HepG2 (cell line): ENCODE measurements around the gene CHCHD6. TPM values are rescaled to one million over a fixed set of nuclear protein-coding genes. Genes with fewer than 3 reads are reported as not detected.

Source experiments
- ATRX ChIP-seq: sonication (generic); formaldehyde crosslinking; IDR thresholded peaks from 2 replicates; pipeline ENCODE4 v1.4.0; 2020; ENCODE audit warnings: missing genetic modification reagents, borderline replicate concordance
- HNRNPK ChIP-seq: fragments of 200-400 bp; formaldehyde crosslinking; IDR thresholded peaks from 2 replicates; pipeline ENCODE4 v1.6.1; 2018; ENCODE audit warnings: low read length, low read depth, moderate library complexity, mild to moderate bottlenecking; ENCODE audit not compliant: poor library complexity, severe bottlenecking
- SMAD3 ChIP-seq: sonication (generic); formaldehyde crosslinking; IDR thresholded peaks from 2 replicates; pipeline ENCODE4 v1.4.0; 2020; ENCODE audit warnings: missing genetic modification reagents
- SOX5 ChIP-seq: IDR thresholded peaks from 2 replicates; pipeline ENCODE4 v1.6.1; 2016; ENCODE audit warnings: borderline replicate concordance
- TCF7L2 ChIP-seq: IDR thresholded peaks from 2 replicates; pipeline ENCODE4 v1.6.1; 2011; ENCODE audit warnings: mild to moderate bottlenecking, low read depth, low read length, moderate library complexity
- ZNF136 ChIP-seq: sonication (generic); formaldehyde crosslinking; IDR thresholded peaks from 2 replicates; pipeline ENCODE4 v1.8.1; 2022; ENCODE audit warnings: low read depth, mild to moderate bottlenecking, moderate library complexity, missing genetic modification reagents
- ZNF232 ChIP-seq: sonication (generic); formaldehyde crosslinking; IDR thresholded peaks from 2 replicates; pipeline ENCODE4 v1.4.0; 2020; ENCODE audit warnings: missing genetic modification reagents, borderline replicate concordance
- ZNF614 ChIP-seq: IDR thresholded peaks from 2 replicates; pipeline ENCODE4 v1.6.1; 2018; ENCODE audit warnings: missing biosample characterization, missing genetic modification reagents, inconsistent platforms, borderline replicate concordance
- ZNF792 ChIP-seq: IDR thresholded peaks from 2 replicates; pipeline ENCODE4 v1.6.1; 2016
- polyA plus RNA-seq, 8 experiments: library from polyadenylated mRNA; depleted of rRNA in 3 of 8; stranded (reverse) in 7 of 8; unstranded in 1 of 8; fragments of >200 nt; fragmentation: Illumina TruSeq in 4 of 8; extraction: Trizol in 4 of 8; gene quantifications; 2 replicates each; pipeline versions ENCODE4 v1.2.1 to v1.2.3, GENCODE V29; 2011 to 2016; ENCODE audit warnings: low read depth in 4 of 8, missing spikeins in 1 of 8, mixed read lengths in 1 of 8; ENCODE audit not compliant: insufficient read depth in 1 of 8
- total RNA-seq, 5 experiments: library from RNA; depleted of rRNA; stranded (reverse); fragments of >200 nt; fragmentation: Illumina TruSeq; extraction: Trizol; gene quantifications; 2 replicates each; pipeline ENCODE4 v1.2.3, GENCODE V29; 2016; ENCODE audit warnings: low read depth in 1 of 5
- TF ChIP-seq, protein P1 (sequence below): sonication (generic); formaldehyde crosslinking; IDR thresholded peaks from 2 replicates; pipeline ENCODE4 v1.4.0; 2020; ENCODE audit warnings: missing genetic modification reagents
- TF ChIP-seq, protein P2 (sequence below): sonication (generic); formaldehyde crosslinking; IDR thresholded peaks from 2 replicates; pipeline ENCODE4 v1.8.0; 2022; ENCODE audit warnings: mild to moderate bottlenecking, missing genetic modification reagents, borderline replicate concordance

Gene CHCHD6
- total and polyA plus RNA-seq, 2 of the 13 experiments (the other 11 are each of a cell fraction or from before 2014, with no cell fraction given) = 20.3 to 20.8 TPM

DNA sequence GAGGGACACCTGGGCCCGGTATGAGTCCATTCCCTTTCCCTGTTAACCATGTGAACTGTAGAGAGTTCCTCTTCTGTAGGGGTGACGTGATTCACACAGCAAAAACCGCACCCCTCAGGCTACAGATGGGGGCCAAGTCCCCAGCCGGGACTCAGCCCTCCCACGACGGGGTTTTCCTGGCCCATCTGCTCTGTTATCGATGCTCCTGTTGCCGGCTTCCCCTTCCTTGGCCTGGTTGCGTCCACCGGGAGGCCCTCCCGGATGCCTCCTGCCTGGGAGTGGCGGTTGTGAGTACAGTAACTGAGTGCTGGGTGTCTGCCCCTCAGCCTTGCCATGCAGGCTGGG is 278.1 kb downstream of the CHCHD6 start (continued):
- TF ChIP-seq, protein P1, sequence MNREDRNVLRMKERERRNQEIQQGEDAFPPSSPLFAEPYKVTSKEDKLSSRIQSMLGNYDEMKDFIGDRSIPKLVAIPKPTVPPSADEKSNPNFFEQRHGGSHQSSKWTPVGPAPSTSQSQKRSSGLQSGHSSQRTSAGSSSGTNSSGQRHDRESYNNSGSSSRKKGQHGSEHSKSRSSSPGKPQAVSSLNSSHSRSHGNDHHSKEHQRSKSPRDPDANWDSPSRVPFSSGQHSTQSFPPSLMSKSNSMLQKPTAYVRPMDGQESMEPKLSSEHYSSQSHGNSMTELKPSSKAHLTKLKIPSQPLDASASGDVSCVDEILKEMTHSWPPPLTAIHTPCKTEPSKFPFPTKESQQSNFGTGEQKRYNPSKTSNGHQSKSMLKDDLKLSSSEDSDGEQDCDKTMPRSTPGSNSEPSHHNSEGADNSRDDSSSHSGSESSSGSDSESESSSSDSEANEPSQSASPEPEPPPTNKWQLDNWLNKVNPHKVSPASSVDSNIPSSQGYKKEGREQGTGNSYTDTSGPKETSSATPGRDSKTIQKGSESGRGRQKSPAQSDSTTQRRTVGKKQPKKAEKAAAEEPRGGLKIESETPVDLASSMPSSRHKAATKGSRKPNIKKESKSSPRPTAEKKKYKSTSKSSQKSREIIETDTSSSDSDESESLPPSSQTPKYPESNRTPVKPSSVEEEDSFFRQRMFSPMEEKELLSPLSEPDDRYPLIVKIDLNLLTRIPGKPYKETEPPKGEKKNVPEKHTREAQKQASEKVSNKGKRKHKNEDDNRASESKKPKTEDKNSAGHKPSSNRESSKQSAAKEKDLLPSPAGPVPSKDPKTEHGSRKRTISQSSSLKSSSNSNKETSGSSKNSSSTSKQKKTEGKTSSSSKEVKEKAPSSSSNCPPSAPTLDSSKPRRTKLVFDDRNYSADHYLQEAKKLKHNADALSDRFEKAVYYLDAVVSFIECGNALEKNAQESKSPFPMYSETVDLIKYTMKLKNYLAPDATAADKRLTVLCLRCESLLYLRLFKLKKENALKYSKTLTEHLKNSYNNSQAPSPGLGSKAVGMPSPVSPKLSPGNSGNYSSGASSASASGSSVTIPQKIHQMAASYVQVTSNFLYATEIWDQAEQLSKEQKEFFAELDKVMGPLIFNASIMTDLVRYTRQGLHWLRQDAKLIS (CRISPR knock-in tag) = no peak
- TF ChIP-seq SMAD3 (CRISPR knock-in tag) = no peak
- no peak for TF ChIP-seq HNRNPK
- no peak for TF ChIP-seq ZNF232 (CRISPR knock-in tag)
- TF ChIP-seq ZNF614 (CRISPR knock-in tag) = no peak
- no peak for TF ChIP-seq ZNF136
- TF ChIP-seq, protein P2, sequence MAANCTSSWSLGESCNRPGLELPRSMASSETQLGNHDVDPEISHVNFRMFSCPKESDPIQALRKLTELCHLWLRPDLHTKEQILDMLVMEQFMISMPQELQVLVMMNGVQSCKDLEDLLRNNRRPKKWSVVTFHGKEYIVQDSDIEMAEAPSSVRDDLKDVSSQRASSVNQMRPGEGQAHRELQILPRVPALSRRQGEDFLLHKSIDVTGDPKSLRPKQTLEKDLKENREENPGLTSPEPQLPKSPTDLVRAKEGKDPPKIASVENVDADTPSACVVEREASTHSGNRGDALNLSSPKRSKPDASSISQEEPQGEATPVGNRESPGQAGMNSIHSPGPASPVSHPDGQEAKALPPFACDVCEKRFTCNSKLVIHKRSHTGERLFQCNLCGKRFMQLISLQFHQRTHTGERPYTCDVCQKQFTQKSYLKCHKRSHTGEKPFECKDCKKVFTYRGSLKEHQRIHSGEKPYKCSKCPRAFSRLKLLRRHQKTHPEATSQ (CRISPR knock-in tag) = no peak
- no peak for TF ChIP-seq ATRX (CRISPR knock-in tag)
- no peak for TF ChIP-seq ZNF792 (CRISPR knock-in tag)
- no peak for TF ChIP-seq SOX5
- no peak for TF ChIP-seq TCF7L2
